NCI-H1417 (cell line): Measurements from ENCODE around the gene SLC39A5.
"Not testable (repeated sequence)": the region's sequence is repeated elsewhere in the genome, so short reads cannot be mapped to it uniquely, and the experiment has no call there.

Experiments
- DNase-seq, 3 experiments: peaks; one replicate each; lab custom pipeline; 2025; lab: John Stamatoyannopoulos, UW

The SLC39A5 gene

GRCh38 chr12:56278905-56279304, 49.1 kb downstream of the SLC39A5 start:
- DNase-seq: no peak

- no peak for DNase-seq
Measured at GRCh38 chr12:56280849-56281248, 51.0 kb downstream of the SLC39A5 start.

GRCh38 chr12:56282030-56282429, 52.2 kb downstream of the SLC39A5 start:
- DNase-seq: no peak

GRCh38 chr12:56282579-56282978, 52.7 kb downstream of the SLC39A5 start:
- no peak for DNase-seq

- not testable (repeated sequence) for DNase-seq
Measured at GRCh38 chr12:56284263-56284662, 54.4 kb downstream of the SLC39A5 start.

GRCh38 chr12:56286044-56286830, 56.4 kb downstream of the SLC39A5 start:
- DNase-seq: no peak
